Adipose tissue (tissue), 3 donors: ENCODE measurements around the gene USP6. TPM values are rescaled to one million over a fixed set of nuclear protein-coding genes. Genes with fewer than 3 reads are reported as not detected.
"Not testable (repeated sequence)": the region's sequence is repeated elsewhere in the genome, so short reads cannot be mapped to it uniquely, and the experiment has no call there.

Experiments used
- H3K27ac ChIP-seq: one replicate; pipeline ENCODE4 v1.5.1; 2013; ENCODE audit warnings: low read depth, low read length
- WGBS, 3 donors: extraction: QIAGEN DNeasy Blood & Tissue Kit; methylation state at CpG; one replicate each; pipeline ENCODE4 v1.1.7; 2013; 5-methylcytosine and 5-hydroxymethylcytosine counted together
- polyA plus RNA-seq, 3 donors: library from polyadenylated mRNA; stranded (reverse); fragments of 200-250 nt; gene quantifications; one replicate each; pipeline ENCODE4 v1.2.3, GENCODE V29; 2013
- donor health status: healthy with polysubstance abuse.
- donor health status: Bipolar disorder and iron deficiency.
- donor health status: healthy.

The USP6 gene
- polyA plus RNA-seq, result under 1 TPM; 0.03 to 0.11 (median 0.03) TPM

DNA sequence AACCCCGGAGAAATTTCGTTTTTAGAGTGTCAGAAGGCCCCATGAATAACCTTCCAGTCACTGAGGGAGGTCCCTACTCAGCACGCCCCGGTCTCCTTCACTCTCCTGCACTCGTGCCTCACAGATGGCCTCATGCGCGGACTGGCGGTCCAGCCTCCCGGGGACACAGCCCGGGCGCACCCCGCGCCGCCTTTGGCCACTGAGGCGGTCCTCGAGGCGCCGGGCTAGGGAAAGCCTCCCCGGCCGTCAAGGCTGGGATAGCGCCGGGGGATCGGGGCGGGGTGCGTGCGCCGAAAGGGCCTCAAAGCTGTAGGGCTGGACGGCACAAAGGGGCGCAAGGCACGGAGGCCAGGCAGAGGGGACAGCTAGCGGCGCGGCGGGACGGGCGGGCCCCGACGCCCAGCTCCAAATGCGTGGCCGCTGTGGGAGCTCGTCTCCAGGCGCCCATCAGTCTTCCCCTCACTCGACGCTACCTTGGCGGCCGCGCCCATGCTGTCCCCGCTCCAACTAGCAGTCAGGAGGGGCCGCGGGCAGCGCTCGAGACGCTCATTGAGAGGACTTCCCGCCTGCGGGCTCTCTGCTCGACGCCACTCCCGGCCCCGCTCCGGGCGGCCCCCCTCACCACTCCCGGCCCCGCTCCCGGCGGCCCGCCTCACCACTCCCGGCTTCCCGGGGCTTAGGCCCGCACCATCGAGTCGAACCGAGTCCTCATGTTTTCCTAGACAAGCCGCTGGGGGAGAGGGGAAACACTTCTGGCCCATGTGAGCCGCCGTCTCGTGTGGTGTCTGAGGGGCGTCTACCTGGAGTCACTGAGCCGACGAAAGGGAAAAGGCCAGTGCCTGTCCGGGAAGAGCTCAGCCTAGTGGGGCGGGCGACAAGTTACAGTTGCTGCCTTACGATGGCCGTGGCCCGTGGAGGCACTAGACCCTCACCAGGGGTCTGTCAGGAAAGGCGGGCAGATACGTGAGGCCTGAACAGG lies at the start of gene USP6:
TSS of gene USP6 (plus strand) at position 360 of the 979 bp plus-strand sequence. CDS start 14,336 bp downstream, outside the sequence.
- WGBS, 3 donors, result 15 to 24% (median 21%) methylated on average over 72 to 87 of the region's 87 CpGs
- no peak within 1 kb of the TSS for H3K27ac ChIP-seq

DNA sequence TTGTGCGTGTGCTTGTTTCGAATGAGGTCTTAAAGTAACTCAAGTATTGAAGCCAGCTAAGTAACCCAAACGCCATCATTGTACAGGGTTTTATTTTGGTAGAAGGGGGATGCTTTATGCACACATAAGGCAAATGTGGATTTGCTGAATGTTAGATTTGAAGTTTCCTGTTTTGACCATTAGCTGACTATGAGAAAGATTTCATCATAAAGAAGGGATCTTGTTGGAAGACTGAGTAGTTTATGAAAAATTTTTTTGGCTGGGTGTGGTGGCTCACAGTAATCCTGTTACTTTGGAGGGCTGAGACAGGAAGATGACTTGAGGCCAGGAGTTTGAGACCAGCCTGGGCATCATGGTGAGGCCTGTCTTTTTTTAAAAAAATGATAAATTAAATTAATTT lies 47.6 kb upstream of the USP6 start:
- WGBS, 3 donors, result 87 to 88% (median 88%) methylated on average over 3 of the region's 3 CpGs
- no peak overlapping the region for H3K27ac ChIP-seq

DNA sequence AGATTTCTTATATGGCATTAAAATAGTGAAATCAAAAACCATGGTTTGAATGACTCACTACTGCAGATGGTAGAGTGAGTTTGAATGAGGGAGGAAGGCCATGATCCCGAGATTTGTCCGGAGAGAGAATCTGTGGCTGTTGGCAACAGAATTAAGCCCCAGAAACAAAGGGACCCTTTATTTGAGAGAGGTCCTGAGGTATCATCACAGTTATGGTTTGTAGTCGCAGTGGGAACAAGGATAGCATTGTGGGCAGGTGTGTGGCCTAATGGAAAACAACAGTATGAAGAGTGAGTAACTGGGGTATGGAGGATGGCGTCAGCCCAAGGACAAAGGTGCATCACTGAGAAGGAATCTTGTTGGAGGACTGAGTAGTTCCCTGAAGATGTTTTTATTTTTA lies 46.1 kb upstream of the USP6 start:
- no peak overlapping the region for H3K27ac ChIP-seq
- 68 to 90% (median 90%) methylated on average over 4 of the region's 4 CpGs for WGBS, 3 donors

DNA sequence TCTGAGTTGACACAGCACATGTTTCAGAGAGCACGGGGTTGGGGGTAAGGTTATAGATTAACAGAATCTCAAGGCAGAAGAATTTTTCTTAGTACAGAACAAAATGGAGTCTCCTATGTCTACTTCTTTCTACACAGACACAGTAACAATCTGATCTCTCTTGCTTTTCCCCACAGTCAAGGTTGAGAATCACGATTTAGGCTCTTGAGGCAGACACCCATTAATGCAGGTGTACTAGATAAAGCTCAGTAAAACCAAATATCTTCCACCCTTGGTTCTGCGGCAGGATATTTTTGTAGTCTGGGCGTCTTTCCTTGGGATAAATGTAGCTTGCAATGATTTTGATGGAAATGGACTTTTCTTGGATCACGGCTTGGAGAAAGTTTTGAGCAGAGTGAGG lies 40.4 kb upstream of the USP6 start:
- 84 to 88% (median 87%) methylated on average over 4 of the region's 5 CpGs for WGBS, 3 donors
- H3K27ac ChIP-seq, result not testable (repeated sequence)

DNA sequence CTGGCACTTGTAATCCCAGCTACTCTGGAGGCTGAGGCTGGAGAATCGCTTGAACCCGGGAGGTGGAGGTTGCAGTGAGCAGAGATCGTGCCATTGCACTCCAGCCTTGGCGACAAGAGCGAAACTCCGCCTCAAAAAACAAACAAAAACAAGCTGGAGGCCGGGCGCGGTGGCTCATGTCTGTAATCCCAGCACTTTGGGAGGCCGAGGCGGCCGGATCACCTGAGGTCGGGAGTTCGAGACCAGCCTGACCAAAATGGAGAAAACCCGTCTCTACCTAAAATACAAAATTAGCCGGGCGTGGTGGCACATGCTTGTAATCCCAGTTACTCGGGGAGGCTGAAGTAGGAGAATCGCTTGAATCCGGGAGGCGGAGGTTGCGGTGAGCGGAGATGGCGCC lies 38.6 kb upstream of the USP6 start:
- H3K27ac ChIP-seq, result not testable (repeated sequence)
- 98 to 99% (median 98%) methylated on average over 24 of the region's 24 CpGs for WGBS, 3 donors

DNA sequence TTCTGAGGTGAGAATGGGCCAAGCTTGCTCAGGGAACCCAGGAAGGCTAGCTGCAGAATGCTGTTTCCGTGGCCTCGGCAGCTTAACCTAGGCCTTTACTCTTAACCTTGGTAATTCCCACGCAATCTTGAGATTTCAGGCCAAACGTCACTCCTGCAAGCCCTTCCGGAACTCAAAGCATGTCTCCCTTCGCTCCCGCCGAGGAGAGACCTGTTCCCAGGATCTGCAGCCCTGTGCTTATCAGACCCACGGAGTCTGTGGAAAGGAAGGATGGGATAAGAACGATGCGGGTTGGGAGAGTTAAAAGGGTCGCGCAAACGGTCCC lies 38.1 kb upstream of the USP6 start:
- WGBS, 3 donors, result 6 to 21% (median 21%) methylated on average over 14 of the region's 14 CpGs
- H3K27ac ChIP-seq, result no peak overlapping the region

DNA sequence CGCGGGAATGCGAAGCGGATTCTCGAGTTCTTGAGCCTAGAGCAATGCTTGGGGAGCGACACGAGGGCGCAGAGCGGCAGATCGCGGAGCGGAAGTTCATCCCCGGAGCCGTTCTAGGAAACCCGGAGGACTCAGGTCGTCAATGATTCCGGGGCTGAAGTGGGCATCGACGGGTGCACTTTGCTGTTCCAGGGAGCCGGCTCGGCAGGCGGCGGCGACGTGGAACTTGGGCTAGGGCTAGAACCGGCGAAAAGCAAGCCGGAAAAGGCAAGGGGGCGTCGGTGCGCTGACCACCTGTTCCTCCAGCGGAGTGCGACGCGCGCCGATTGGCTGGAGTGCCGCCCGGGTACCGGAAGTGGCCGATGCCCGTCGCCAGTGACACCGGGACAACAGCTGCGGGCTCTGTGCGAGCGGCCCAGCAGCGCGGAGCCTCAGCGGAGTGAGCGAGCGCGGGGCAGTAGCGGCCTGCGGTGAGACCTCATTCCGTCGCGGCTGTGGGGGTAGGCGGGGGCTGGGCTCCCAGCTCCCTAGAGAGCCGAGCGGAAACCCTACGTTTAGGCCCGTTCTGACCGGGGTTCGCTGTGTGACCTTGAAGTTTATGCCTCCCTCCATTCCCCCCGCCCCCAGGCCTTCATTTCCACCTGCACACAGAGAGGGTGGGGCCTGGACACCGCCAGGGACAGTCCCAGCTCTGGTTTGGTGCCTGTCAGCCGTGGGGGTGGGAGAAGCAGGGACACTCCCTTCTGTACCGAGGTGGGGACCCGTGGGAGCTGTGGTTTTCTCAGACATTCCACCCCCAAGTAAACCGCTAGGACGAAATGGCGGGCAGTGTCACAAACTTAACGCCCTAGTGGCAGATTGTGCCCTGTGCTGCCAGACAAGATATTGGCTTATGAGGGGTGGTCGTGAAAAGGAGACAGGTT lies 37.5 kb upstream of the USP6 start, which contains the start of gene ZFP3:
TSS of gene ZFP3 (plus strand) at position 362 of the 923 bp plus-strand sequence. CDS start 13,038 bp downstream, outside the sequence.
- no peak within 1 kb of the TSS for H3K27ac ChIP-seq
- 0 to 1% (median 1%) methylated on average over 68 to 75 of the region's 75 CpGs for WGBS, 3 donors

DNA sequence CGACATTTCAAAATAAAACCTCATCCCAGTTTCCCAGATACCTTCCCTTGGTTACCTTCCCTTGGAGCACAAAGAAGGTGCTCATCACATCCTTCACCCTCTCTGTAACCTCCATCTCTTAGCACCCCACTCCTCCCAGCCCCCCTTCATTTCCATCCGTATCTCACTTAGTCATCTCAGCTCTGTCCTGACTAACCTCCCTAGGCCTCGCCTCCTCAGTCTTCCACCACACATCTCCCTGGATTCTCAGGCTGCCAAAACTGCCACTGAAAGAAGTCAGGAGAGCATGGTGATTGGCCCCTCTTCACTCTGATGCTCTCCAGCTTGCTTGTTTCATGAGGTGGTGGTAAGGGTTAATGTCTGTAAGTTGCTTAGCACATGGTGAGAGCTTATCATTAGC lies 35.2 kb upstream of the USP6 start:
- H3K27ac ChIP-seq, result no peak overlapping the region
- 89 to 94% (median 91%) methylated on average over 3 of the region's 3 CpGs for WGBS, 3 donors

DNA sequence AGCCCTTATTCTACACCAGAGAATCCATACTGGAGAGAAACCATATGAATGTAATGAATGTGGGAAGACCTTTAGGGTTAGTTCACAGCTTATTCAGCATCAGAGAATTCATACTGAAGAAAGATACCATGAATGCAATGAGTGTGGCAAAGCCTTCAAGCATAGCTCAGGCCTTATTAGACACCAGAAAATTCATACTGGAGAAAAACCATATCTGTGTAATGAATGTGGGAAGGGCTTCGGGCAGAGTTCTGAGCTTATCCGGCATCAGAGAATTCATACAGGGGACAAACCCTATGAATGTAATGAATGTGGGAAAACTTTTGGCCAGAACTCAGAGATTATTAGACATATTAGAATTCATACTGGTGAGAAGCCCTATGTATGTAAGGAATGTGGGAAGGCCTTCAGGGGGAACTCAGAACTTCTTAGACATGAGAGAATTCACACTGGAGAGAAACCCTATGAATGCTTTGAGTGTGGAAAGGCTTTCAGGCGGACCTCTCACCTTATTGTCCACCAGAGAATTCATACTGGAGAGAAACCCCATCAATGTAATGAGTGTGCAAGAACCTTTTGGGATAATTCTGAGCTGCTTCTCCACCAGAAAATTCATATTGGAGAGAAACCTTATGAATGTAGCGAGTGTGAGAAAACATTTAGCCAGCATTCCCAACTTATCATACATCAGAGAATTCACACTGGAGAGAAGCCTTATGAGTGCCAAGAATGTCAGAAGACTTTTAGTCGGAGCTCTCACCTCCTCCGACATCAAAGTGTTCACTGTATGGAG lies 23.4 kb upstream of the USP6 start:
- H3K27ac ChIP-seq, result no peak overlapping the region
- WGBS, 3 donors, result 96 to 98% (median 98%) methylated on average over 6 of the region's 6 CpGs

DNA sequence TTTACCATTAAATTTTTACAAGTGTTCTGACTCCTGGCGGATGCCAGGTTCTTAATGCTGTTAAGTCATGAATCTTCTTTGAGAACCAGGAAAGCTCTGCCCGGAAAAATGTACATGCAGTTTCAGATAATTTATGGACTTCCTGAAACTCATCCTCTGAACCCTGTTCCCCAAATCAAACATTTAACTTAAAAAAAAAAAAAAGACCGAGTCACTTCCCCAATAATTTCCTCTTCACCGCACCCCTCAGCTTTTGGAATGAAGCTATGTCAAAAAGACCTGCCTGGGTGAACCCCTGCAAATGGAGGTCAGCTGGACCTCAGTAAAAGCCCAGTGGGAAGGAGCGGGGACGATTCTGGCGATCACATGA lies 19.1 kb upstream of the USP6 start:
- WGBS, 3 donors, result 8 to 18% (median 12%) methylated on average over 7 of the region's 7 CpGs
- no peak overlapping the region for H3K27ac ChIP-seq

DNA sequence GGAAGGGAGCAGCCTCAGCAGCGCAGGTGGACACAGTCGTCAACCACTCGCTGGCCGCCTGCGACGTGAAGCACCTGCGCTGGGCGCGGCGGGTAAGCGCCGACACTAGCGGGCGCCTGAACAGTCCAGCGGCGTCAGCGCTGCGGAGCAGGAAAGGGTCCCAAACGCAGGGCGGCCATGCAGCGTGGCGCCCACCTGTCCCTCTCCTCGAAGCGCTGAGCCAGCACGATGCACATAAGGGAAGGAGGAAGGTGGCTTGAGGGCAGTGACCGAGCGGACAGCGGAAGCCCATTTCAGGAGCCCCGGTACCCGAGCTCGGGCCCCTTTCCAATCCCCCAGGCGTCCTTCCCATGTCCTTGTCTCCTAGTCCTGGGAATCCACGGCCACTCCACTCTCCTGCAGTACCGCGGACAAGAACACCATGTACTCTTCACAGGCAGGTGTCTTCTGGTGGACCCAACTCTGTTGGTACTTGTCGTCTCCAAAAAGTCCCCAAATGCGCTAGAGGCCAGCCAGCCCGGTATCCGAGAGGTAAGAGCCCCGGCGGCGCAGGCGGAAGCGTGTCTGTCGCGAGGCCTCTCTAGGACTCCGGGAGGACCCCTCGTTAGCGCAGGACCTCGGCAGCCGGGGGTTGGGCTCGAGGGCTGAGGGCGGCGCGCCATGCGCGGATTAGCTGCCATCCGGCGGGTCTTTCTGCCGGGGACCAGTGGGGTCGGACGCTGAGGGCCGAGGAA lies 18.6 kb upstream of the USP6 start:
- 1 to 2% (median 1%) methylated on average over 57 to 63 of the region's 63 CpGs for WGBS, 3 donors
- no peak overlapping the region for H3K27ac ChIP-seq

DNA sequence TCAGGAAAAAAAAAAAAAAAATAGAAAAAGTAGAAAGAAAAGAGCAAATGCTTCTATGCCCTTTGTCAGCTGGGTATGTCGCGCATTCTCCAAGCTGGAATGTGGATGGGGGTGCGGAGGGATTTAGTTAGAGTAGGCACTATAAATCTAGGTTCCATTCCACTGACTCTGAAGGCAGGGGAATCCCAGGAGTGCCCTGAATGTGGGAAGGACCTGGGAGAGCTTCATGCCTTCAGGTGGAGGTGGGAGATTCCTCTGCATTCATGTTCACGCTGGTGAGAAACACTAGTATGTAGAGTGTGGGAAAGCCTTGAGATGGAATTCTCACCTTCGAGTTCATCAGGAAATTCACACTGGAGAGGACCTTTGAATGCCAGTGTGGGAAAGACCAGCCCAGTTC lies 16.6 kb upstream of the USP6 start:
- WGBS, 3 donors, result 77 to 93% (median 89%) methylated on average over 5 of the region's 5 CpGs

DNA sequence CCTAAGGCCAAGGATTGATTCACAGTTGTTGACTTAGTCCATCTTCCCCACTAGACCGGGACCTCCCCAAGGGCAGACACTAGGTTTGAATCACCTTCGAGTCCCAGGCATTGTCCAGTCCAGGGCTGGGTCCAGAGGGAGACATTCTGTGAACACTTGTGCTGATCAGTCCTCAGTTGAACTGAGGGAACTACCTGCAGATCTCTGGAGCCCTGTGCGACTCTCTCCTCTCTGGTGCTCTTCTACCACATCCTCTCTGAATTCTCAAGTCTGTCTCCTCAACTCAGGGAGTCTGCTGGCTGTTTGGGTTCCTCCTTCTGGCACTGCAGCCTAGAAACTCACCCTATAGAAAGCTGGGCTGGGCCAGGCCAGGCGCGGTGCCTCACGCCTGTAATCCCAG lies 15.0 kb upstream of the USP6 start:
- WGBS, 3 donors, result 65 to 83% (median 75%) methylated on average over 6 of the region's 6 CpGs

More for the DNA sequence above, 16.6 kb upstream of the USP6 start:
- H3K27ac ChIP-seq, result no peak overlapping the region

DNA sequence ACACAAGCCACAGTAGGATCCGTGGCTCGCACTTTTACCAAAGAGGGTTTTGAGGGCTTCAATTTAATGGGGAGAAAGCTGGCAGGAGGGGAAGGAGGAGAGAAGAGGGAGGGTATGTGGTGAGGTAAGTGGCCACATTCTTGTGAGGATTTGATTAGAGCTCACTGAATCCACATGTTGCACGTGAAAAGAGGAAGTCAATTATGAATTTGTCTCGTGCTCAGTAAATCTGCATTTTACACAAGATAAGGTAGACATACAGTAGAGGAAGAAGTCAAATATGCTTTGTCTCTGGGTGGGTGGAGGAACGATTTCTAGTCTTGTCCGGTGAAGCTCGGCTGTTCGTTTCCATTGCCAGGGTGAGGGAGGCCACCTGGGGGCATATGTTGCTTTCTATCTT lies 5.0 kb upstream of the USP6 start:
- WGBS, 3 donors, result 19 to 26% (median 23%) methylated on average over 8 of the region's 8 CpGs
- H3K27ac ChIP-seq, result no peak overlapping the region

More for the DNA sequence above, 15.0 kb upstream of the USP6 start:
- no peak overlapping the region for H3K27ac ChIP-seq

DNA sequence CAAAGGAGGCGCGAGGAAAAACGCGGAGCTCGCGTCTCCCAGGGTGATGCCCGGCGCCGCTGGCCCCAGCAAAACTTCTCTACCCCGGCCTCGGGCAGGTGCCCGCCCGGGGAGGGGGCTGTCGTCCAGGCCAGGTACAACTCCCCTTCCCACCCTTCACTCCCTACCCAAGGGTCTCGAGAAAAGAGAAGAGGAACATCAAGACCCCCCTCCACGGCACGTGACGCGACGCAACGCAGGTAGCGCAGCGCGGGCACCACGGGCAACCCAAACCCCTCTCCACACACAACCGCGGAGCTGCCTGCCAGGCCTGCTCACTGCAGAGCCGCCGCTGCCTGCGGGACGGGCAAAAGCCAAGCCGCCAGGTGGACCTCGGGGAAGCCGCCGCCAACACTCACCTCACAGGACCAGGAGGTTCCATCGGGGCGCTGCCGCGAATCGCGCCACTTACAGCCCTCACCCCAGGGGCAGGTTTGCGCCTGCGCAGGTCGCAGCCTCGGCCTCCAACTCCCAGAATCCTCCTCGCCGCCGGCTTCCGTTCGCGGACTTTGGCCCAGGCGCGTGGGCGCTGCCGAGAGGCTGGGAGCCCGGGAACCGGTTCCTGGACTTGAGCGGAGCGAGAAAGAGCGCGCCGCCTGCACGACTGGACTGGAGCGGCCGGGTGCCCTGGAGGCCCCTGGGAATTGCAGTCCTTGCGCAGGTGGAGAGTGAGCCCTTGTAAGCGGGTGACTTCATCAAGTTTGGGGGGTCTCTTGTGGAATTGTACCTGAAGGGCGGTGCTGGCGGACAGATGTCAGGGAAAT lies 4.2 kb upstream of the USP6 start, which contains the start of gene ZNF232:
TSS of gene ZNF232 (minus strand) at position 477 of the 803 bp plus-strand sequence. CDS start at position 421, 56 bp downstream.
- WGBS, 3 donors, result 0% methylated on average over 66 to 69 of the region's 69 CpGs
- H3K27ac ChIP-seq, result no peak within 1 kb of the TSS

DNA sequence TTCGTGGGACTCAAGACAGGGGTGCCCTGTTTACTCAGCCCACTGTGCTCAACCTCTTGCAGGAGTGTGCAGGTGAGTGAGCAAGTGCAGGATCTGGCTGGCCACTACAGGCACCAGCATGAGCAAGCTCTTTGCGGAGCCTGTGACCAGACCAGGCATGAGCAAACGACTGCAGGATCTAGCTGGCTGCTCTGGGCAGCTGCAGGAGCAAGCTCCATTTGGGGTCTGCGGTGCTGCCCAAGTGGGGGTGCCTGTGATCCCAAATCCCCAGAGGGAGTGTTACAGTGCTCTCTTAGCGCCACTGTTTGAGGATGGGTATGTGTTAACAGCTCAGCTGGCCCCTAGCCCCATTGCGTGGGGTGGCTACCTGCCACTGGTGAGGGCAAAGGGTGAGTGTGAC lies 2.4 kb downstream of the USP6 start:
- H3K27ac ChIP-seq, result no peak overlapping the region
- WGBS, 3 donors, result 79 to 89% (median 88%) methylated on average over 6 of the region's 6 CpGs

DNA sequence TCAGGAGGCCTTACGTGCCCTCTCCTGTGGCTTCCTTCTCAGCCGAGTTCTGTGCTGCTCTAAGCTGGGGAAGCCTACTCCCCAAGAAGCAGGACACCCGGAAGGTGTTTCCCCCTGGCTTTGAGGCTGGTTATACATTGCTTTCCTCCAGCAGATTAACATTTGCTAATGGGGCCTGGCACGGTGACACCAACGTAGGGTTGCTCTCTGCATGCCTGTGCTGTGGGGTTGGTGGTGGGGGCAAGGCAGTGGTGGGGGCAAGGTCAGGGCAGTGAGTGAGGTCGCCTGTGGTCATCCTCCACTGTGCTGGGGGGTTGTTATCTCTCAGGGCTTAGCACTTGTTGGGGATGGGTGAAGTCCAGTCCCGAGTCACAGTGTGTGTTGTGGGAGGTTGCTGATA lies 4.2 kb downstream of the USP6 start:
- H3K27ac ChIP-seq, result no peak overlapping the region
- WGBS, 3 donors, result 83 to 87% (median 83%) methylated on average over 7 of the region's 7 CpGs
